ENCODE measurements around the gene ZEB2.

DNA sequence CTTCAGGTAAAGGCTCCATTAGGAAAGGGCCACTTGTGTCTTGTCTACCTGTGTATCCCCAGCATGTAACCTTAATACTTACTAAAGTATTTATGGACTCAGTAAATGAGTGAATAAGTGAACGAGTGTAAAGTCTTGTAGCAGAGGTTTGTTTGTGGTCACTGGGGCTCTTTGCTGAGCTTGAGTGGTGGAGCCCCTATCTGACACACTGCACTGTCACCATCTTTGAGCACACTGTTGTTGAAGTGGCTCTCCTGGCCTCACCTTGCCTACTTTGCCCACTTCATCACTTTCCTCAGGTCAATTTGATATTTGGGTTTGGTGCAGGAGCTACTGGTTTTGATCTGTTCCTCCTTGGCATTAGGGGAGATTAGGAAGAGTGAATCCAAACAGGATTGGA is 39.3 kb upstream of the ZEB2 start:
- TF ChIP-seq, protein P1, sequence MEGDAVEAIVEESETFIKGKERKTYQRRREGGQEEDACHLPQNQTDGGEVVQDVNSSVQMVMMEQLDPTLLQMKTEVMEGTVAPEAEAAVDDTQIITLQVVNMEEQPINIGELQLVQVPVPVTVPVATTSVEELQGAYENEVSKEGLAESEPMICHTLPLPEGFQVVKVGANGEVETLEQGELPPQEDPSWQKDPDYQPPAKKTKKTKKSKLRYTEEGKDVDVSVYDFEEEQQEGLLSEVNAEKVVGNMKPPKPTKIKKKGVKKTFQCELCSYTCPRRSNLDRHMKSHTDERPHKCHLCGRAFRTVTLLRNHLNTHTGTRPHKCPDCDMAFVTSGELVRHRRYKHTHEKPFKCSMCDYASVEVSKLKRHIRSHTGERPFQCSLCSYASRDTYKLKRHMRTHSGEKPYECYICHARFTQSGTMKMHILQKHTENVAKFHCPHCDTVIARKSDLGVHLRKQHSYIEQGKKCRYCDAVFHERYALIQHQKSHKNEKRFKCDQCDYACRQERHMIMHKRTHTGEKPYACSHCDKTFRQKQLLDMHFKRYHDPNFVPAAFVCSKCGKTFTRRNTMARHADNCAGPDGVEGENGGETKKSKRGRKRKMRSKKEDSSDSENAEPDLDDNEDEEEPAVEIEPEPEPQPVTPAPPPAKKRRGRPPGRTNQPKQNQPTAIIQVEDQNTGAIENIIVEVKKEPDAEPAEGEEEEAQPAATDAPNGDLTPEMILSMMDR (IDR thresholded peaks at IDR 0.05): no peak
- no peak for TF ChIP-seq SIN3A (IDR thresholded peaks at IDR 0.05; ENCODE audit: borderline replicate concordance, insufficient read depth, low read depth, low read length)
- no peak for TF ChIP-seq POLR2AphosphoS5 (IDR thresholded peaks at IDR 0.05; ENCODE audit: low read depth, low read length)

Data from Panc1 (cell line).